Choroid plexus epithelial cell (primary cell): ENCODE measurements around the gene ADIPOR2.

Experiments used
- DNase-seq: peaks from one replicate; pipeline ENCODE4 v3.0.0-alpha.2; 2010; ENCODE audit warnings: low read depth
- H3K4me3 ChIP-seq: 2 replicates; pipeline ENCODE4 v1.5.1; 2011; ENCODE audit warnings: low read depth, mild to moderate bottlenecking, control low read depth, low read length, moderate library complexity
- TF ChIP-seq, protein P1 (sequence below): conservative IDR thresholded peaks from 2 replicates; pipeline ENCODE4 v1.5.1; 2011; ENCODE audit warnings: low read depth, mild to moderate bottlenecking, control low read depth, inconsistent platforms, low read length, moderate library complexity

ADIPOR2 gene

DNA sequence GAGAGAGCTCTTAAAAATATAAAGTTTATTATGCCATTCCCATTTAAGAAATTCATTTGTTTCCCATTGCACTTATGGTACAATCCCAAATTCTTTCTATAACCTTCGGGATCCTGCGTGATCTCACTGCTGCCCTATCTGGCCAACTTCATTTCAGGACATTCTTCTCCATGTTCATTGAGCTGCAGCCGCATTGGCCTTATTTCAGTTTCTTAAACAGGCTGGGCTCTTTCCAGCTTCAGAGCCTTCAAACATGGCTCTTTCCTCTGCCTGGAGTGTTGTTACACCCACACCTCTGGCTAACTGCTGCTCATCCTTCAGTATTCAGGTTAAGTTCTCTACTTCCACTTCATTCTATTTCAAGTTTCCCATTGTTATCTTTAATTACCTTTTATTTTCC lies 71.0 kb downstream of the ADIPOR2 start:
- TF ChIP-seq, protein P1, sequence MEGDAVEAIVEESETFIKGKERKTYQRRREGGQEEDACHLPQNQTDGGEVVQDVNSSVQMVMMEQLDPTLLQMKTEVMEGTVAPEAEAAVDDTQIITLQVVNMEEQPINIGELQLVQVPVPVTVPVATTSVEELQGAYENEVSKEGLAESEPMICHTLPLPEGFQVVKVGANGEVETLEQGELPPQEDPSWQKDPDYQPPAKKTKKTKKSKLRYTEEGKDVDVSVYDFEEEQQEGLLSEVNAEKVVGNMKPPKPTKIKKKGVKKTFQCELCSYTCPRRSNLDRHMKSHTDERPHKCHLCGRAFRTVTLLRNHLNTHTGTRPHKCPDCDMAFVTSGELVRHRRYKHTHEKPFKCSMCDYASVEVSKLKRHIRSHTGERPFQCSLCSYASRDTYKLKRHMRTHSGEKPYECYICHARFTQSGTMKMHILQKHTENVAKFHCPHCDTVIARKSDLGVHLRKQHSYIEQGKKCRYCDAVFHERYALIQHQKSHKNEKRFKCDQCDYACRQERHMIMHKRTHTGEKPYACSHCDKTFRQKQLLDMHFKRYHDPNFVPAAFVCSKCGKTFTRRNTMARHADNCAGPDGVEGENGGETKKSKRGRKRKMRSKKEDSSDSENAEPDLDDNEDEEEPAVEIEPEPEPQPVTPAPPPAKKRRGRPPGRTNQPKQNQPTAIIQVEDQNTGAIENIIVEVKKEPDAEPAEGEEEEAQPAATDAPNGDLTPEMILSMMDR = no peak
- no peak overlapping the region for H3K4me3 ChIP-seq
- DNase-seq = no peak

DNA sequence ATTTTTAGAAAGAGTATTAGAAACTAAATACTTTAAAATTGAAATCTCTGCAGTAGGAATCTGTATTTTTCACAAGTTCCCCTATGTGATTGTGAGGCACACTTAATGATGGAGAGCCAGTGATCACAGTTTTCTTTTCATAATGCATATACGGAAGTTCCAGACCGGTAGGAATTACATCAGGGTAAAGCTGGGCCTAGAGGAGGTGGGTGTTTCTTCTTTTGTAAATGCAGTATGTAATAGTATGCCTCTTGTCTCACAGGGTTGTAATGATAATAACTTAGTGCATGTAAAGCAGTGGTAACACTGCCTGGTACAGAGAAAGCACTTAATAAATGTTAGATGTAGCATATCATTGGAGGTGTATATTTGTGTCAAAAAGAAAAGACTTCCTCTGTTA lies 72.3 kb downstream of the ADIPOR2 start:
- DNase-seq = no peak
- TF ChIP-seq, protein P1 = no peak
- H3K4me3 ChIP-seq = no peak overlapping the region

DNA sequence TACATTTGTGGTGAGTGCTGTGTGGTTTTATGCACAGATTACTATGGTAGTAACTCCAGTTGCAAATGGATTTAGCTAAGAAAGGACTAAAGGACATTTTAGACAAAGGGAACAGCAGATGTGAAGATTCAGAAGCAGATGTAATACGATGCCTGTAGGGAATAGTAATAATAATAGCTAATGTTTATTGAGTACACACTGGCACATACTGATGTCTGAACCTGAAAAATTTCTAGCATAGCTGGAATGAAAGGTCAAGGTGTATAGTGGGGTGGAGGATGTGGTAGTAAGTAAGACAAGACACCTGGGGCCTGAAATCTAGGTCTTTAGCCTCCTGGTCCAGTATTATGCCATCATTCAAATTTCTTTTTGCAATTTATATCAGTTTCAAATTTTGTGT lies 75.2 kb downstream of the ADIPOR2 start:
- H3K4me3 ChIP-seq = no peak overlapping the region
- DNase-seq = no peak
- TF ChIP-seq, protein P1 = no peak

DNA sequence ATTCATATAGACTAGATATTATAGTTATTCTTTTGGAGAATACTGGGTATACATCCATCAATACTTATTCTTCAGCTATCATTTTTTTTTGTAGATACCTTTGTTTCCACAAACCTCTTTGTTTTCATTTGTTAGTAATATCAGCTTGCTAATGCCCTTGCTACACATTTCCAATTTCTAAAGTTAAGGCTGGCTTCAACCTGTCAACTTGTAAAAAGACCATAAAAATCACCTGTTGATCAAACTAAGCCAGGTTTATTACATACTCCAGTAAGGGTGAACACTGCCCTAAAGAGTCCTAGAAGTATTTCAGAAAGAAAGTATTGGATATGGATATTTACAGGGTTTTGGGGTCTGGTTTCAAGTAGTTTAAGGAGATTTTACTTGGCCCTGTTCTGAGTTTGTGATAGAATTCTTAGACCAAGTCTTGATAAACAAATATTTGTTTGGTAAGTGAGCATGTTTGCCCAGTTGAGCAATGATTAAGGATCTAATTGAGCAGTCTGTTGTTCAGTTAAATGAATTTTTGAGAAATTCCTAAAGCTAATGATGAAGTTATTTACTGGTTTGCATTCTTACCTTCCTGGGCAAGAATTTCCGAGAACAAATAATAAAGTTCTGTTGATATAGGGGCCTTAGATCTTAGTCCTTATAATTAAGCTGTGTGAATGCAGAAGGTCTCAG lies 76.7 kb downstream of the ADIPOR2 start:
- TF ChIP-seq, protein P1 = no peak
- H3K4me3 ChIP-seq = no peak overlapping the region
- no peak for DNase-seq

DNA sequence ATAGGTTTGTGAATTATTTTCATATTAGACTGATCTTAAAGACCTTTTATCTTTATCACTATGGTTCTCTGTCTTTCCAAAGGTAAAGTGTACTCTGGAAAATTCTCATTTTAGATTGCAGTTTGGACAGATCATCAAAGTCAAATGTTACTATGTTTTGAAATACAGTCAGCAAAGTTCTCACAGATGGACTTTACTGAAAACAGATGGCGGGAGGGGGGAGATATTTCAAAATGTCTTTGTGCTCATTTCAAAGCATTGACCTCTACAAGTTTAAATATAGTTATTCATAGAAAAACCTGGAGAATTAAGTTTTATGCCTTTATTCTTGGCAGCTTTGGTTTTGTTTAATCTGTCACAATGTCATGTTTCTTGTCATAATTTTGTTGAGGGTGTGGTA lies 77.7 kb downstream of the ADIPOR2 start:
- TF ChIP-seq, protein P1 = no peak

DNA sequence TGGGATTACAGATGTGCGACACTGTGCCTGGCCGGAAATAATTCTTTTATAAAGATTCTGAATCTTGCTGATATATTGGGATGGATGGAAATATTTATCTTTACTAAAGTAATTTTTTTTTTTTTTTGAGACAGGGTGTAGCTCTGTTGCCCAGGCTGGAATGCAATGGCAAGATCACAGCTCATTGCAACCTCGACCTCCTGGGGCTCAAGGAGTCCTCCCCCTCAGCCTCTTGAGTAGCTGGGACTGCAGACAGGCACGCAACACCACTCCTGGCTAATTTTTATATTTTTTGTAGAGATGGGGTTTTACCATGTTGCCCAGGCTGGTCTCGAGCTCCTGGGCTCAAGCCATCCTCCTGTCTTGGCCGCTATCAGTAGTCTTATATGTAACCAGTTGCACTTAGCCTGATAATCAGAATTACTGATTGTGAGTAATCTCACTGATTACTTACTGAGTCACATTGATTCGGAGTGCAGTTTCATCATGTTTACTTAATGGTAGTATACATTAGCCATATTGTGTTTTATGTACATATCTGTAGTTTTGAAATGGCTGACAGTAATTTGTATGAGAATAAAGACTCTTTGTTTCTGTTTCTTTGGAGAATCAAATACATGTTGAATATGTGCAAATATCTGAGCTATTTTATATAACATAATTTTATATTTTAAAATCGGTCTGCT lies 79.1 kb downstream of the ADIPOR2 start:
- DNase-seq = no peak
- TF ChIP-seq, protein P1 = no peak
- H3K4me3 ChIP-seq = no peak overlapping the region

More for the DNA sequence above, 77.7 kb downstream of the ADIPOR2 start:
- no peak for DNase-seq
- H3K4me3 ChIP-seq = no peak overlapping the region
